Omental fat pad (tissue), 4 donors: Measurements from ENCODE around the gene CPNE5. TPM values are rescaled to one million over a fixed set of nuclear protein-coding genes. Genes with fewer than 3 reads are reported as not detected.

ENCODE experiments used
- ATAC-seq: fragments of 150-250 bp; one replicate; pipeline ENCODE4 v1.9.1; 2016; ENCODE audit warnings: mild to moderate bottlenecking, moderate library complexity; ENCODE audit not compliant: low FRiP score
- DNase-seq: peaks from one replicate; pipeline ENCODE4 v3.0.0-alpha.2; 2019; ENCODE audit warnings: low spot score
- total RNA-seq, 4 donors: library from RNA; depleted of rRNA; stranded (reverse); fragments of >200 nt; gene quantifications; one replicate each; pipeline ENCODE4 v1.1.0, GENCODE V29; 2016
- TF ChIP-seq, protein P1 (sequence below), 3 donors: fragments of 450-650 bp; IDR thresholded peaks; one replicate each; pipeline ENCODE4 v1.5.1; 2016 to 2017; ENCODE audit warnings: antibody characterized with exemption in 3 of 3, mild to moderate bottlenecking in 3 of 3, moderate library complexity in 2 of 3

CPNE5 gene
- total RNA-seq, 4 donors from 2014 or later = 0.47 to 20.3 (median 7.6) TPM

- ATAC-seq (no peak), DNase-seq (no peak)
- TF ChIP-seq, protein P1, sequence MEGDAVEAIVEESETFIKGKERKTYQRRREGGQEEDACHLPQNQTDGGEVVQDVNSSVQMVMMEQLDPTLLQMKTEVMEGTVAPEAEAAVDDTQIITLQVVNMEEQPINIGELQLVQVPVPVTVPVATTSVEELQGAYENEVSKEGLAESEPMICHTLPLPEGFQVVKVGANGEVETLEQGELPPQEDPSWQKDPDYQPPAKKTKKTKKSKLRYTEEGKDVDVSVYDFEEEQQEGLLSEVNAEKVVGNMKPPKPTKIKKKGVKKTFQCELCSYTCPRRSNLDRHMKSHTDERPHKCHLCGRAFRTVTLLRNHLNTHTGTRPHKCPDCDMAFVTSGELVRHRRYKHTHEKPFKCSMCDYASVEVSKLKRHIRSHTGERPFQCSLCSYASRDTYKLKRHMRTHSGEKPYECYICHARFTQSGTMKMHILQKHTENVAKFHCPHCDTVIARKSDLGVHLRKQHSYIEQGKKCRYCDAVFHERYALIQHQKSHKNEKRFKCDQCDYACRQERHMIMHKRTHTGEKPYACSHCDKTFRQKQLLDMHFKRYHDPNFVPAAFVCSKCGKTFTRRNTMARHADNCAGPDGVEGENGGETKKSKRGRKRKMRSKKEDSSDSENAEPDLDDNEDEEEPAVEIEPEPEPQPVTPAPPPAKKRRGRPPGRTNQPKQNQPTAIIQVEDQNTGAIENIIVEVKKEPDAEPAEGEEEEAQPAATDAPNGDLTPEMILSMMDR (IDR thresholded peaks at IDR 0.05) = no peak
Observed at GRCh38 chr6:36863670-36864540, 24.7 kb upstream of the CPNE5 start.

DNA sequence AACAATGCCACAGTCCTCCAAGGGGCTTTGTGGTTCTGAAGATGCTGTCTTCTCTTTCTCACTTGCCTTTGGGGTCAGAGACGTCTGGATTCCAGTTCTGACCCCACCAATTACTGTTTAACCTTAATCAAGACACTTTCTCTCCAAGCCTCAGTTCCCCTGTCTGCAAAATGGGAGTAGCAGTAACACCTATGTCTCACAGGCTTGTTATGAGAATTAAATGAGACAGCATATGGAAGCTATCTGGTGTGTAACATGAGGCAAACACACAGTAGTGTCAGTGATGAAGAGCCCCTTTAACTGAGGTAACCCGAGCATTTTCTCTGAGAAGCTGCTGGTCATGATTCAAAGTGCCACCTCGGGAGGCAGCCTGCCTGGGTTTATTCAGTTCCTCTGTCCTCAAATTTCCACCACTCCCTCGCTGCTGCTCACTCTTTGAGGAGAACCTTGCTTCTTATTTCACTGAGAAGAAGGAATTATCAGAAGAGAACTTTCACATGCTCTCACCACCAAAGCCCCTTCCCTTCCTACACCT is 23.7 kb upstream of the CPNE5 start:
- DNase-seq (no peak), ATAC-seq (no peak)
- TF ChIP-seq, protein P1 (IDR thresholded peaks at IDR 0.05) = no peak

DNA sequence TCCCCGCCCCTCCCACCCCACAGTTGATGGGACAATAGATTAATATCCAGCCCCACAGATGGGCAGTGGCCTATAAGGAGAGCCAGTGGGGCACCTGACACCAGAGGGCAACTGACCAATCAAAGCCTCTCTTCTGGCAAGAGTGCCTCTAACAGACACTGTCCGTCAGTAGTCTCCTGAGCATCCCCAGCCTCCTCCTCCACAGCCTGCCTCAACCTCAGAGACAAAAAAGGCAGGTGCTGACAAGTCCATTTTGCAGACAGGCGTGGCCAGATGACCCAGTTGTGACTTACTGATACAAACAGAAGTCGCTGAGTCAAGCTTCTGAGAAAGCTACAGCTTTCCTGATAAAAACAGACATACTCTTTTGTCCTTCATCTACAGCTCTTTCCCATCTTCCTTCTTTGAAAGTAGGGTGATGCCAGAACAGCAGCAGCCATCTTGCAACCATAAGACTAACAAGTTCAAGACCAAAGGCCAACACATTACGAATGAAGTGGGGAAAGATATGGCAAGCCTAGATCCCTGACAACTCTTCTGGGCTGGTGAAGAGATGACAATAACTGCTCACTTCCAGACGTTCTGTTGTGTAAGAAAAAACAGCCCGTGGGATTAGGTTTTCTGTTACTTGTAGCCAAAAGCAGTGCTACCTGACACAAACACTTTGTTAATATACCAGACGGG is 23.1 kb upstream of the CPNE5 start:
- TF ChIP-seq, protein P1 (IDR thresholded peaks at IDR 0.05) = no peak
- DNase-seq (no peak), ATAC-seq (no peak)

DNA sequence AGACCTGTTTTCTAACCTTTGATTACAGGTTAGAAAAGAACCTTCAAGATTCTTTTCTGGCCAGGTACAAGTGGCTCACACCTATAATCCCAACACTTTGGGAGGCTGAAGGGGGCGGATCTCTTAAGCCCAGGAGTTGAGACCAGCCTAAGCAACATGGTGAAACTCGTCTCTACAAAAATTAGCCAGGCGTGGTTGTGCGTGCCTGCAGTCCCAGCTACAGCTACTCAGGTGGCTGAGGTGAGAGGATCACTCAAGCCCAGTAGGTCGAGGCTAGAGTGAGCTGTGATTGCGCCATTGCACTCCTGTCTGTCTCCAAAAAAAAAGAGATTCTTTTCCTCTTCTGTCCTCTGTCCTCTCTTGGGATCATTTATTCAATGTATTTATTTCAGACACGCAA is 20.9 kb upstream of the CPNE5 start:
- ATAC-seq (no peak), DNase-seq (no peak)
- TF ChIP-seq, protein P1 (IDR thresholded peaks at IDR 0.05) = no peak

- ATAC-seq (peak; percentile 87), DNase-seq (no peak)
- TF ChIP-seq, protein P1 (IDR thresholded peaks at IDR 0.05) = no peak
Observed at GRCh38 chr6:36858407-36858981, 19.2 kb upstream of the CPNE5 start.

DNA sequence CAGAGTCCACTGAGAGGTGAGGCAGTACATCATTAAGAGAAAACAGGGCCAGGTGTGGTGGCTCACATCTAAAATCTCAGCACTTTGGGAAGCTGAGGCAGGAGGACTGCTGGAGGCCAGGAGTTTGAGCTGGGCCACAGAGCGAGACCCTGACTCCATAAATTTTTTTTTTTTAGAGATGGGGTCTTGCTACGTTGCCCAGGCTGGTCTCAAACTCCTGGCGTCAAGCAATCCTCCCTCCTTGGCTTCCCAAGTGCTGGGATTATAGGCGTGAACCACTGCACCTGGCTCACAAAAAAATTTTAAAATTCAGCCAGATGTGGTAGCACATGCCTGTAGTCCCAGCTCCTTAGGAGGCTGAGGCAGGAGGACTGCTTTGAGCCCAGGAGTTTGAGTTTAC is 18.1 kb upstream of the CPNE5 start:
- TF ChIP-seq, protein P1 (IDR thresholded peaks at IDR 0.05) = no peak
- DNase-seq (no peak), ATAC-seq (no peak)
